GM15510 (cell line): ENCODE measurements around the gene PRXL2C.
A peak's percentile ranks its signal among the peaks of the same experiment; 100 is the strongest.

ENCODE experiments used
- POLR2A ChIP-seq: IDR thresholded peaks from 3 replicates; pipeline ENCODE4 v1.6.1; 2011; ENCODE audit warnings: borderline replicate concordance; ENCODE audit not compliant: insufficient read length; ENCODE audit errors: extremely low read depth

Gene PRXL2C

GRCh38 chr9:96655198-96655851 is at the start of gene PRXL2C:
TSS of gene PRXL2C (minus strand) at chr9:96655317. CDS start at chr9:96655281, 36 bp downstream.
- peak; percentile 32 for TF ChIP-seq POLR2A

GRCh38 chr9:96691326-96691725 is 36.2 kb upstream of the PRXL2C start:
- TF ChIP-seq POLR2A = no peak

- no peak for TF ChIP-seq POLR2A
These were observed 33.8 kb upstream of the PRXL2C start for GRCh38 chr9:96688745-96689464.

- no peak for TF ChIP-seq POLR2A
These were observed 33.1 kb upstream of the PRXL2C start for GRCh38 chr9:96688187-96688586.

GRCh38 chr9:96686638-96687335 is 31.7 kb upstream of the PRXL2C start:
- no peak for TF ChIP-seq POLR2A

- no peak for TF ChIP-seq POLR2A
These were observed 25.8 kb upstream of the PRXL2C start for GRCh38 chr9:96680812-96681499.

GRCh38 chr9:96674906-96675538 is 19.9 kb upstream of the PRXL2C start:
- no peak for TF ChIP-seq POLR2A

- no peak for TF ChIP-seq POLR2A
These were observed 13.9 kb upstream of the PRXL2C start for GRCh38 chr9:96668868-96669534.

- no peak for TF ChIP-seq POLR2A
These were observed 12.2 kb upstream of the PRXL2C start for GRCh38 chr9:96667363-96667728.

GRCh38 chr9:96665789-96666188 is 10.7 kb upstream of the PRXL2C start:
- no peak for TF ChIP-seq POLR2A

- no peak for TF ChIP-seq POLR2A
These were observed 8.5 kb upstream of the PRXL2C start for GRCh38 chr9:96663506-96664120.

GRCh38 chr9:96661711-96662110 is 6.6 kb upstream of the PRXL2C start:
- TF ChIP-seq POLR2A = no peak

- TF ChIP-seq POLR2A = no peak
These were observed 5.7 kb upstream of the PRXL2C start for GRCh38 chr9:96660692-96661248.
